MM.1S (cell line): ENCODE data around the gene TEKT4.
"Not testable (repeated sequence)": the region's sequence is repeated elsewhere in the genome, so short reads cannot be mapped to it uniquely, and the experiment has no call there.

Experiments used
- DNase-seq: peaks from one replicate; pipeline ENCODE4 v3.0.0-alpha.2; 2015
- H2AFZ ChIP-seq: fragments of 300-600 bp; sonication (generic); 2 replicates; pipeline ENCODE4 v1.6.0; 2016; ENCODE audit warnings: antibody characterized with exemption, low read length
- H3F3A ChIP-seq: fragments of 300-600 bp; sonication (generic); 2 replicates; pipeline ENCODE4 v1.6.1; 2016; ENCODE audit warnings: mild to moderate bottlenecking, antibody characterized with exemption, low read length, moderate library complexity, mixed read lengths; ENCODE audit not compliant: insufficient read depth
- H3K27ac ChIP-seq: fragments of 300-600 bp; sonication (generic); 2 replicates; pipeline ENCODE4 v1.5.1; 2016; ENCODE audit warnings: mild to moderate bottlenecking, low read length
- H3K27me3 ChIP-seq: fragments of 300-600 bp; sonication (generic); replicated peaks from 2 replicates; pipeline ENCODE4 v1.6.0; 2016; ENCODE audit warnings: low read length; ENCODE audit not compliant: insufficient read depth
- H3K36me3 ChIP-seq: fragments of 300-600 bp; sonication (generic); replicated peaks from 2 replicates; pipeline ENCODE4 v1.6.1; 2016; ENCODE audit warnings: mild to moderate bottlenecking, low read length, mixed read lengths; ENCODE audit not compliant: insufficient read depth
- H3K4me1 ChIP-seq: fragments of 300-600 bp; sonication (generic); 2 replicates; pipeline ENCODE4 v1.6.1; 2016; ENCODE audit warnings: low read length, mixed read lengths
- H3K4me2 ChIP-seq: fragments of 300-600 bp; sonication (generic); 2 replicates; pipeline ENCODE4 v1.6.0; 2016; ENCODE audit warnings: low read depth, low read length
- H3K4me3 ChIP-seq: fragments of 300-600 bp; sonication (generic); 2 replicates; pipeline ENCODE4 v1.5.1; 2016; ENCODE audit warnings: low read length, mixed read lengths
- H3K79me2 ChIP-seq: fragments of 300-600 bp; sonication (generic); 2 replicates; pipeline ENCODE4 v1.6.1; 2016; ENCODE audit warnings: mixed run types, low read length, mixed read lengths
- H3K9ac ChIP-seq: fragments of 300-600 bp; sonication (generic); 2 replicates; pipeline ENCODE4 v1.6.1; 2016; ENCODE audit warnings: low read length, mixed read lengths
- H3K9me2 ChIP-seq: fragments of 300-600 bp; sonication (generic); replicated peaks from 2 replicates; pipeline ENCODE4 v1.6.1; 2016; ENCODE audit warnings: mild to moderate bottlenecking, low read length, mixed read lengths; ENCODE audit not compliant: insufficient read depth
- H3K9me3 ChIP-seq: fragments of 300-600 bp; sonication (generic); replicated peaks from 2 replicates; pipeline ENCODE4 v1.6.1; 2016; ENCODE audit warnings: mild to moderate bottlenecking, low read length, mixed read lengths; ENCODE audit not compliant: insufficient read depth
- H4K20me1 ChIP-seq: fragments of 300-600 bp; sonication (generic); 2 replicates; pipeline ENCODE4 v1.6.1; 2016; ENCODE audit warnings: mild to moderate bottlenecking, low read length, moderate library complexity, mixed read lengths; ENCODE audit not compliant: insufficient read depth
- CTCF ChIP-seq: fragments of 300-600 bp; sonication (generic); IDR thresholded peaks from 2 replicates; pipeline ENCODE4 v1.5.1; 2016; ENCODE audit warnings: antibody characterized with exemption, low read length, mixed read lengths
- EZH2 ChIP-seq: fragments of 300-600 bp; sonication (generic); optimal IDR thresholded peaks from 2 replicates; pipeline ENCODE3; 2017; ENCODE audit warnings: low read depth, mild to moderate bottlenecking, antibody characterized with exemption, low read length, mixed read lengths
- EZH2phosphoT487 ChIP-seq: fragments of 300-600 bp; sonication (generic); IDR thresholded peaks from 2 replicates; pipeline ENCODE4 v1.6.1; 2018; ENCODE audit warnings: antibody characterized with exemption, low read length

The TEKT4 gene

GRCh38 chr2:94923196-94923595, 52.0 kb downstream of the TEKT4 start:
- no peaks in the 10 kb centered on the region for H3K36me3 ChIP-seq
- H2AFZ ChIP-seq: no peak overlapping the region
- H4K20me1 ChIP-seq: no peaks in the 10 kb centered on the region
- no peak overlapping the region for H3K27ac ChIP-seq
- H3K4me1 ChIP-seq: no peaks in the 10 kb centered on the region
- no peak overlapping the region for H3K9ac ChIP-seq
- H3K4me3 ChIP-seq: no peak overlapping the region
- H3K79me2 ChIP-seq: no peaks in the 10 kb centered on the region
- H3K9me3 ChIP-seq: no peaks in the 10 kb centered on the region
- DNase-seq: no peak
- H3K9me2 ChIP-seq: no peaks in the 10 kb centered on the region
- no peaks in the 10 kb centered on the region for H3K27me3 ChIP-seq
- no peak overlapping the region for H3K4me2 ChIP-seq
- H3F3A ChIP-seq: no peaks in the 10 kb centered on the region
- no peak for TF ChIP-seq EZH2
- TF ChIP-seq EZH2phosphoT487: no peak
- no peak for TF ChIP-seq CTCF

GRCh38 chr2:94924999-94925398, 53.8 kb downstream of the TEKT4 start:
- H3F3A ChIP-seq, H3K36me3 ChIP-seq, H3K4me3 ChIP-seq, H3K9me3 ChIP-seq, H3K4me2 ChIP-seq, DNase-seq, H4K20me1 ChIP-seq, H2AFZ ChIP-seq, H3K27me3 ChIP-seq, H3K9ac ChIP-seq, H3K27ac ChIP-seq, H3K4me1 ChIP-seq, H3K9me2 ChIP-seq, H3K79me2 ChIP-seq: not testable (repeated sequence)
